ENCODE results near the gene CCDC38. TPM values are rescaled to one million over a fixed set of nuclear protein-coding genes. Genes with fewer than 3 reads are reported as not detected.

The CCDC38 gene
- total RNA-seq, 3 donors from 2014 or later = not detected

DNA sequence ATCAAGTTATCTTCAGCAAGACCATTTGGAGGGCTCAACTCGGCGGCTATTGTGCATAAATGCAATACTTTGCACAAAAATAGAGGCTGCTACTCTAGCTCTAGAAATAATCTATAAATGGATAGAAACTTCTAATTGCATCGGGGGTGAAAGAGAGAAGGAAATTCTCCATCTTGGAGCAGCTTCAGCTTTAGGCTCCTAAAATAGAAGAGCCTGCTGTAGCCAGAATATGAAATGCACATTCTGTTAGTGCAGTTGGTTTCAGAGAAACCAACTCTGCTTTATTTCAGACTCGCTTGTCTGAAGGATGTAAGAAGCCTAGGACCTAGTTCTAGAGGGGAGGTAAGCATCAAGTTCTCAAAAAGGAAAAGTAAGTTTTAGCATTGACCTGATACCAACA lies 45.6 kb downstream of the CCDC38 start:
- ATAC-seq = no peak
- TF ChIP-seq, protein P1, sequence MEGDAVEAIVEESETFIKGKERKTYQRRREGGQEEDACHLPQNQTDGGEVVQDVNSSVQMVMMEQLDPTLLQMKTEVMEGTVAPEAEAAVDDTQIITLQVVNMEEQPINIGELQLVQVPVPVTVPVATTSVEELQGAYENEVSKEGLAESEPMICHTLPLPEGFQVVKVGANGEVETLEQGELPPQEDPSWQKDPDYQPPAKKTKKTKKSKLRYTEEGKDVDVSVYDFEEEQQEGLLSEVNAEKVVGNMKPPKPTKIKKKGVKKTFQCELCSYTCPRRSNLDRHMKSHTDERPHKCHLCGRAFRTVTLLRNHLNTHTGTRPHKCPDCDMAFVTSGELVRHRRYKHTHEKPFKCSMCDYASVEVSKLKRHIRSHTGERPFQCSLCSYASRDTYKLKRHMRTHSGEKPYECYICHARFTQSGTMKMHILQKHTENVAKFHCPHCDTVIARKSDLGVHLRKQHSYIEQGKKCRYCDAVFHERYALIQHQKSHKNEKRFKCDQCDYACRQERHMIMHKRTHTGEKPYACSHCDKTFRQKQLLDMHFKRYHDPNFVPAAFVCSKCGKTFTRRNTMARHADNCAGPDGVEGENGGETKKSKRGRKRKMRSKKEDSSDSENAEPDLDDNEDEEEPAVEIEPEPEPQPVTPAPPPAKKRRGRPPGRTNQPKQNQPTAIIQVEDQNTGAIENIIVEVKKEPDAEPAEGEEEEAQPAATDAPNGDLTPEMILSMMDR (IDR thresholded peaks at IDR 0.05) = no peak
- intact Hi-C loops (cut with DNase I, micrococcal nuclease) = no loop called here

DNA sequence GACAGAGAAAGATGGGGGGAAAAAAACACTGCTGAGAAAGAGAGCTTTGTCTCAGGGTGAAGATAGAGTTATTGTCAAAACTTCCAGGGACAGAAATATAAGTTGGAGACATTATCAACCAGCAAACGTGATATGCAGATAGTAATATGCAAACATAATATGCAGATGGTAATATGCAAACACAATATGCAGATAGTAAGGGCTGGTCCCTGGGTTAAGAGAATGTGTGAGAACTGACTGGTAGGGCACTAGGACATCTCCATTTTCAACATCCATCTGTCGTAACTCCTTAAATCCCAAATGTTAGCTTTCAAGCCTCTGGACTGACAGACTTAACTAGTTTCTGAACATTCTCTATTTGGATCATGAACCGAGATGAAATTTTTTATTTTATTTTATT lies 51.5 kb downstream of the CCDC38 start:
- H3K4me3 ChIP-seq = no peak overlapping the region
- intact Hi-C loops (cut with DNase I, micrococcal nuclease) = no loop called here
- TF ChIP-seq, protein P1 (IDR thresholded peaks at IDR 0.05) = no peak

More for the DNA sequence above, 45.6 kb downstream of the CCDC38 start:
- Histone ChIP-seq H3K36me3 (ENCODE audit: low read depth) (no peaks in the 10 kb centered on the region), H3K4me3 (no peak overlapping the region), H3K4me1 (ENCODE audit: low read depth) (no peaks in the 10 kb centered on the region), H3K9me3 (no peaks in the 10 kb centered on the region)
- DNase-seq = no peak

DNA sequence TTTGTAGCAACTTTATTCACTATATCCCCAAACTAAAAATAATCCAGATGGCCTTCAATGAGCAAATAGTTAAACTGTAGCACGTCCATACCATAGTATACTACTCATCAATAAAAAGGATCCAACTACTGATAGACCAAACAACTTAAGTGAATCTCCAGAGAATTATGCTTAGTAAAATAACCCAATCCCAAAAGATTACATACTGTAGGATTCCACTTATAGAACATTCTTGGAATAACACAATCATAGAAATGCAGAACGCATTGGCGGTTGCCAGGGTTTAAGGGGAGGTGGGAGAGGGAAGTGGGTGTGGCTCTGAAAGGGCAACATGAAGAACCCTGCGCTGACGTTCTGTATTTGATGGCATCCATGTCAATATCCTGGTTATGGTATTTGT lies 55.1 kb downstream of the CCDC38 start:
- Histone ChIP-seq H3K9me3 (peaks cover 4% of the 10 kb centered on the region), H3K4me3 (no peak overlapping the region), H3K4me1 (ENCODE audit: low read depth) (no peaks in the 10 kb centered on the region), H3K36me3 (ENCODE audit: low read depth) (no peaks in the 10 kb centered on the region)
- intact Hi-C loops (cut with DNase I, micrococcal nuclease) = no loop called here
- DNase-seq = no peak
- TF ChIP-seq, protein P1 (IDR thresholded peaks at IDR 0.05) = no peak
- ATAC-seq = no peak

More for the DNA sequence above, 51.5 kb downstream of the CCDC38 start:
- DNase-seq = no peak
- no peaks in the 10 kb centered on the region for H3K36me3 ChIP-seq (ENCODE audit: low read depth)
- H3K9me3 ChIP-seq = no peaks in the 10 kb centered on the region
- no peak for ATAC-seq
- no peaks in the 10 kb centered on the region for H3K4me1 ChIP-seq (ENCODE audit: low read depth)

DNA sequence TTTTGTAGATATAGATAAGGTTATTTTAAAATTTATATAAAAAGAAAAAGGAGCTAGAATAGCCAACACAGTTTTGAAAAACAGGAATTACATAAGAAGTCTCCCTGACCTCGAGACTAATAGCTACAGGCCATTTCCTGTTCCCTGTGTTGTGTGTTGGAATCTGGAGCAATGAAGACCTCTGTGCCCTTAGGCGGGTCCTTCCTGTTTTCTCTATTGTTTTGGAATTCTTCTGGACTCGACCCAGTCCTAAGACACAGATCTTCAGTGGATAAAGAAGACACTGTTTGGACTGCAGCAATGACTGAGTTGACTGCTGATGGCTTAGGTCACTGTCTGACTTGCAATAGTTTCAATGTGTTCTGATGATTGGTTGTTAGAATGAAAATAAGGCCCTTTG lies 57.4 kb downstream of the CCDC38 start:
- TF ChIP-seq, protein P1 (IDR thresholded peaks at IDR 0.05) = no peak
- DNase-seq = no peak
- intact Hi-C loops (cut with DNase I, micrococcal nuclease) = no loop called here
- no peak overlapping the region for H3K4me3 ChIP-seq
- peaks cover 4% of the 10 kb centered on the region for H3K9me3 ChIP-seq
- no peaks in the 10 kb centered on the region for H3K36me3 ChIP-seq (ENCODE audit: low read depth)
- peaks cover 4% of the 10 kb centered on the region for H3K4me1 ChIP-seq (ENCODE audit: low read depth)
- ATAC-seq = no peak

DNA sequence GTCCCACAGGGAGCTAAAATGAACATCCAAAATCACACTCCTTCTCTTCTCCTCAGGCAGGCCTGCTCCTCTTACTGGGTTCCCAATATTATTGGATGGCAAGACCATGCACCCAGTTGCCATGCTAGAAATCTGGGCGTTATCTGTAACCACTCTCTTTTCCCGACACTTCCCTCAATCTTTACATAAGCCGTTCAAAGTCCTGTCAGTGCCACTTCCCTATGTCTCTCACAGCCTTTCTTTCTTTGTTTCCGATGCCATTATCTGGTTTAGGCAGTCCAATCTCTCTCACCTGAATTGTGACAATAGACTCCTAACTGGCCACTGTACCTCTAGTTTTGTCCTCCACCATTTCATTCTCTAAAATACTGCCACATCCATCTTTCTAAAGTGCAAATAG lies 59.5 kb downstream of the CCDC38 start:
- no peak overlapping the region for H3K4me3 ChIP-seq
- intact Hi-C loops (cut with DNase I, micrococcal nuclease) = no loop called here
- TF ChIP-seq, protein P1 (IDR thresholded peaks at IDR 0.05) = no peak
- H3K9me3 ChIP-seq = peaks cover 4% of the 10 kb centered on the region
- DNase-seq (peak in 1 of 3 donors; percentile 23), ATAC-seq (peak; percentile 90)
- peaks cover 4% of the 10 kb centered on the region for H3K4me1 ChIP-seq (ENCODE audit: low read depth)
- no peaks in the 10 kb centered on the region for H3K36me3 ChIP-seq (ENCODE audit: low read depth)

DNA sequence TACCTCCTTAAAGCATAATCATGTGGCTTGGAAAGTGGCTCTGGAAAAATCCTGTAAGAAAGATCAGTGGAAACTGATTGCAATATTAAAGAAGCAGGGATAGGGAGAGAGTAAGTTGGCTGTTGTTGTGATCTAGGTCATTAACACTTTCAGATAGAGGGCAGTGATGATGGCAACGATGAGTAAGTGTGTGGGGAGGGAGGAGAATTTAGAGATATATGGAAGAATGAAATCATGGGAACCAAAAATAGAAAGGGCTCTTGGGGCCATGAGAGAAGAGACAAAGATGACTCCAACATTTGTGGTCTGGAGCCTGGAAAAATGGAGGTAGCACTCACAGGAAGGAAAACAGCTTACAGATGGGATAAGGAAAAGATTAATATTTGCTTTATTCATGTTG lies 60.3 kb downstream of the CCDC38 start:
- TF ChIP-seq, protein P1 (IDR thresholded peaks at IDR 0.05) = no peak
- peaks cover 4% of the 10 kb centered on the region for H3K4me1 ChIP-seq (ENCODE audit: low read depth)
- ATAC-seq (no peak), DNase-seq (no peak)
- no peaks in the 10 kb centered on the region for H3K36me3 ChIP-seq (ENCODE audit: low read depth)
- H3K9me3 ChIP-seq = peaks cover 4% of the 10 kb centered on the region
- H3K4me3 ChIP-seq = no peak overlapping the region
- intact Hi-C loops (cut with DNase I, micrococcal nuclease) = no loop called here

All from mucosa of descending colon (tissue), 3 donors.